ENCODE measurements around the gene LEKR1.

DNA sequence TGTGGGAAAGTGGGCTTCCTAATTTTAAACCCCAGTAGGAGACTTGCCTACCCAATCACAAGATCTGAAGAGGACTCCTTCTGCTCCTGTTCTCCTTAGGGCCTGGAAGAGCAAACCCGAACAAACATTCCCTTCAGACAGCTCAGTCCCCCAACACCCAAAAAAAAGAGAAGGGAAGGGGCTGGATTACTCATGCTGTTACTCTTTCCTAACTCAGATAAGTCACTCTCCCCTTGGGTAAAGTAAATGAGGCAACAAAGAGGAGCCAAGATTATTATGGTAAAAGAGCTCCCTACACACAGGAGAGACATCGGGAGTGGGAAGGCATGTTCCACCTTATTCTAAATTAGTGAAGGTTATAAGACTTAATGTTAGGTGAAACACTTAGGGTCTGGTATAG, 18.1 kb upstream of the LEKR1 start:
- TF ChIP-seq ZBTB1 (tag by site-specific recombination; IDR thresholded peaks at IDR 0.05) (no peak), ZNF530 (tag by site-specific recombination; IDR thresholded peaks at IDR 0.05; ENCODE audit: low read depth) (no peak), ZNF792 (tag by site-specific recombination; IDR thresholded peaks at IDR 0.05) (no peak), KLF10 (tag by site-specific recombination; IDR thresholded peaks at IDR 0.05) (no peak), ZNF146 (tag by site-specific recombination; IDR thresholded peaks at IDR 0.05) (no peak)
- TF ChIP-seq, protein P1, sequence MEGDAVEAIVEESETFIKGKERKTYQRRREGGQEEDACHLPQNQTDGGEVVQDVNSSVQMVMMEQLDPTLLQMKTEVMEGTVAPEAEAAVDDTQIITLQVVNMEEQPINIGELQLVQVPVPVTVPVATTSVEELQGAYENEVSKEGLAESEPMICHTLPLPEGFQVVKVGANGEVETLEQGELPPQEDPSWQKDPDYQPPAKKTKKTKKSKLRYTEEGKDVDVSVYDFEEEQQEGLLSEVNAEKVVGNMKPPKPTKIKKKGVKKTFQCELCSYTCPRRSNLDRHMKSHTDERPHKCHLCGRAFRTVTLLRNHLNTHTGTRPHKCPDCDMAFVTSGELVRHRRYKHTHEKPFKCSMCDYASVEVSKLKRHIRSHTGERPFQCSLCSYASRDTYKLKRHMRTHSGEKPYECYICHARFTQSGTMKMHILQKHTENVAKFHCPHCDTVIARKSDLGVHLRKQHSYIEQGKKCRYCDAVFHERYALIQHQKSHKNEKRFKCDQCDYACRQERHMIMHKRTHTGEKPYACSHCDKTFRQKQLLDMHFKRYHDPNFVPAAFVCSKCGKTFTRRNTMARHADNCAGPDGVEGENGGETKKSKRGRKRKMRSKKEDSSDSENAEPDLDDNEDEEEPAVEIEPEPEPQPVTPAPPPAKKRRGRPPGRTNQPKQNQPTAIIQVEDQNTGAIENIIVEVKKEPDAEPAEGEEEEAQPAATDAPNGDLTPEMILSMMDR (tag by site-specific recombination; IDR thresholded peaks at IDR 0.05), result no peak
- TF ChIP-seq, protein P2, sequence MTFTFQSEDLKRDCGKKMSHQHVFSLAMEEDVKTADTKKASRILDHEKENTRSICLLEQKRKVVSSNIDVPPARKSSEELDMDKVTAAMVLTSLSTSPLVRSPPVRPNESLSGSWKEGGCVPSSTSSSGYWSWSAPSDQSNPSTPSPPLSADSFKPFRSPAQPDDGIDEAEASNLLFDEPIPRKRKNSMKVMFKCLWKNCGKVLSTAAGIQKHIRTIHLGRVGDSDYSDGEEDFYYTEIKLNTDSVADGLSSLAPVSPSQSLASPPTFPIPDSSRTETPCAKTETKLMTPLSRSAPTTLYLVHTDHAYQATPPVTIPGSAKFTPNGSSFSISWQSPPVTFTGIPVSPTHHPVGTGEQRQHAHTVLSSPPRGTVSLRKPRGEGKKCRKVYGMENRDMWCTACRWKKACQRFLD (tag by site-specific recombination; IDR thresholded peaks at IDR 0.05), result no peak
- TF ChIP-seq, protein P3, sequence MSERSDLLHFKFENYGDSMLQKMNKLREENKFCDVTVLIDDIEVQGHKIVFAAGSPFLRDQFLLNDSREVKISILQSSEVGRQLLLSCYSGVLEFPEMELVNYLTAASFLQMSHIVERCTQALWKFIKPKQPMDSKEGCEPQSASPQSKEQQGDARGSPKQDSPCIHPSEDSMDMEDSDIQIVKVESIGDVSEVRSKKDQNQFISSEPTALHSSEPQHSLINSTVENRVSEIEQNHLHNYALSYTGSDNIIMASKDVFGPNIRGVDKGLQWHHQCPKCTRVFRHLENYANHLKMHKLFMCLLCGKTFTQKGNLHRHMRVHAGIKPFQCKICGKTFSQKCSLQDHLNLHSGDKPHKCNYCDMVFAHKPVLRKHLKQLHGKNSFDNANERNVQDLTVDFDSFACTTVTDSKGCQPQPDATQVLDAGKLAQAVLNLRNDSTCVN (tag by site-specific recombination; optimal IDR thresholded peaks at IDR 0.05), result no peak
